ENCODE data around the gene PLAU. TPM values are rescaled to one million over a fixed set of nuclear protein-coding genes. Genes with fewer than 3 reads are reported as not detected.

PLAU gene
- total RNA-seq, 2 experiments from 2014 or later, result 0.74 to 2.0 TPM

DNA sequence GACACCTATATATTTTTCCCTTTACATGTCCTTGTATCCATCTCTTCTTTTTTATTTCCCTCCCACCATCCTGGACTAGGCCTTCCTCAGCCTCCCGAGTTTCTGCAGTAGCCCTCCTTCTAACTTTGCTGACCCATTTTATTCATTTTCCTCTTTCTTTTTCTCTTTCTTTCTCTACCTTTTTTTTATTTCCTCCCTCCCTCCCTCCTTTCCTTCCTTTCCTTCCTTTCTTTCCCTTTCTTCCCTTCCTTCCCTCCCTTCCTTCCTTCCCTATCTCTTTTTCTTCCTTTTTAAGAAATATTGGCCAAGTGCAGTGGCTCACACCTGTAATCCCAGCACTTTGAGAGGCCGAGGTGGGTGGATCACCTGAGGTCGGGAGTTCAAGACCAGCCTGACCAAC lies 26.9 kb upstream of the PLAU start:
- no peaks in the 10 kb centered on the region for H3K36me3 ChIP-seq (ENCODE audit: insufficient read depth, low read length)
- ChIA-PET CTCF (ENCODE audit: unreplicated experiment) (no interaction called here), POLR2A (interaction anchor here (0.7 kb wide), 1 partner anchor 100 kb away, joined by 3 read pairs; no protein-coding TSS in a partner anchor)
- no peaks in the 10 kb centered on the region for H3K9me3 ChIP-seq (ENCODE audit: low read length)
- no peak overlapping the region for H3K27ac ChIP-seq (ENCODE audit: low read depth, low read length, poor library complexity, severe bottlenecking)
- TF ChIP-seq EZH2phosphoT487 (IDR thresholded peaks at IDR 0.05; ENCODE audit: borderline replicate concordance, low read depth, low read length) (no peak), CTCF (conservative IDR thresholded peaks at IDR 0.05; ENCODE audit: low read length) (no peak)
- H3K79me2 ChIP-seq (ENCODE audit: insufficient read depth, low read depth, low read length), result no peaks in the 10 kb centered on the region
- no peak for DNase-seq (ENCODE audit: low spot score)
- intact Hi-C loops (cut with micrococcal nuclease; ENCODE audit: unreplicated experiment), result loop anchor here (10.0 kb wide), 1 partner anchor 351 kb away; no protein-coding TSS in a partner anchor
- H2AFZ ChIP-seq (ENCODE audit: low read length), result no peak overlapping the region
- H3K4me3 ChIP-seq (ENCODE audit: low read depth, low read length, poor library complexity, severe bottlenecking), result no peak overlapping the region
- H4K20me1 ChIP-seq (ENCODE audit: insufficient read depth, low read length), result no peaks in the 10 kb centered on the region
- no TSS peak for BruUV-seq (replicated peaks)
- no peak overlapping the region for H3K4me2 ChIP-seq (ENCODE audit: low read length)
- peaks cover 7% of the 10 kb centered on the region for H3K4me1 ChIP-seq (ENCODE audit: insufficient read depth, low read length, poor library complexity, severe bottlenecking)
- H3K9me2 ChIP-seq (ENCODE audit: insufficient read depth, low read length), result no peaks in the 10 kb centered on the region

DNA sequence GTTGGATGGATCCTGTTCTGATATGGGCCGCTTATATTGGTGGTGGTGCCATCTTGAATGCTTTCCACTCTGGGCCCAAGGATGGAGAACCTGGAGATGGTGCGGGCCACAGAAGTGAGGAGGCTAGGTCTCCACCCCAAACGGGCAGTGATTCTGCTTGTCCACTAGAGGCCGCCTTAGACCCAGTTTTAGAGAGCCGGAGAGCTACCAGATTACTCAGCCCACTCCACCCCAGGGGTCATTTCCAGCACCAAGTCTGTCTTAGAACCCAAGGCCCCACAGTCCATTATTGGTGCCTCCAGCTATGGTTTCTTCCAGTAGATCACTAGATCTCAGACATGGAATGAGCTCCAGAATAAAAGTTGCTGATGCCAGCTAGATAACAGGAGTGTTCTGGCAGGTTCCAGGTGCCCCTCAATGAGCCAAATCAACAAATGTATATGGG lies 24.8 kb upstream of the PLAU start:
- Histone ChIP-seq H4K20me1 (ENCODE audit: insufficient read depth, low read length) (no peaks in the 10 kb centered on the region), H3K4me2 (ENCODE audit: low read length) (no peak overlapping the region), H2AFZ (ENCODE audit: low read length) (peak overlapping the region; percentile 5; the same call in 1 of the 2 replicates), H3K4me3 (ENCODE audit: low read depth, low read length, poor library complexity, severe bottlenecking) (no peak overlapping the region), H3K36me3 (ENCODE audit: insufficient read depth, low read length) (no peaks in the 10 kb centered on the region), H3K9me3 (ENCODE audit: low read length) (no peaks in the 10 kb centered on the region), H3K27ac (ENCODE audit: low read depth, low read length, poor library complexity, severe bottlenecking) (no peak overlapping the region), H3K79me2 (ENCODE audit: insufficient read depth, low read depth, low read length) (no peaks in the 10 kb centered on the region), H3K4me1 (ENCODE audit: insufficient read depth, low read length, poor library complexity, severe bottlenecking) (no peaks in the 10 kb centered on the region), H3K9me2 (ENCODE audit: insufficient read depth, low read length) (no peaks in the 10 kb centered on the region)
- TF ChIP-seq EZH2phosphoT487 (IDR thresholded peaks at IDR 0.05; ENCODE audit: borderline replicate concordance, low read depth, low read length) (no peak), CTCF (conservative IDR thresholded peaks at IDR 0.05; ENCODE audit: low read length) (peak; percentile 97)
- intact Hi-C loops (cut with micrococcal nuclease; ENCODE audit: unreplicated experiment), result loop anchor here (1.0 to 10.0 kb wide), 6 partner anchors 54 to 349 kb away; no protein-coding TSS in a partner anchor
- CTCF ChIA-PET (ENCODE audit: unreplicated experiment), result interaction anchor here (0.8 to 1.2 kb wide), 5 partner anchors 13 to 217 kb away, joined by 4 to 7 read pairs (median 5); no protein-coding TSS in a partner anchor
- DNase-seq (ENCODE audit: low spot score), result peak; percentile 84
- no TSS peak for BruUV-seq (replicated peaks)
- POLR2A ChIA-PET, result interaction anchor here (0.7 to 1.1 kb wide), 2 partner anchors 54 to 218 kb away, joined by 3 read pairs; no protein-coding TSS in a partner anchor

DNA sequence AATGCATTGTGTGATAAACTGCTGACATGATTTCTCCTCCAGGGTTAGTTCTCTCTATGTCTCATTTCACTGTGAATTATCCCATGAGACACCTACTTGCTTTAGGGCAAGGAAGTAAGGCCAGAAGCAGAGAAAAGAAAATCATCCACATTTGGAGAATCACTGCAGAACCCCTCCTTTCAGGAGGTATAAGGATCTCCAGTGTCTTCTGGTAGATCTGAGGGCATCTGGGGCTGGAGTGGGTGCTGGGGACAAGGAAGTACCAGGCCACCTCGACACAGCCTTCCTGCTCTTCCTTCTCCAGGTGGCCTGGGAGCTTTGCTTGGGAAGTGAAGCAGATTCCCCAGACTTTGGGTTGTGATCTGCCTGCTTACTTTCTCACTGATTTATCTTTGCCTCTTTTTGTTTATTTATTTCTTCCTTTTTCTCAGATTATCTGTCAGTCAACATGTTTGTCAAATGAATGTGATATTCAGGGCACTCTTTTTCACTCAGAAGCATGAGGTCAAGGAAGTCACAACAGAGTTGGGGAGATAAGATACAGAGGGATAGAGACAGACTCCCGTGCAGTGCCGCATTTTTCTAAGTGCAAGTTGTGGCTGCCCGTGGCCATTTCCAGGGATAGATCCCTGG lies 24.2 kb upstream of the PLAU start:
- Histone ChIP-seq H3K4me2 (ENCODE audit: low read length) (no peak overlapping the region), H3K9me2 (ENCODE audit: insufficient read depth, low read length) (no peaks in the 10 kb centered on the region), H3K36me3 (ENCODE audit: insufficient read depth, low read length) (no peaks in the 10 kb centered on the region), H3K9me3 (ENCODE audit: low read length) (no peaks in the 10 kb centered on the region), H3K27ac (ENCODE audit: low read depth, low read length, poor library complexity, severe bottlenecking) (no peak overlapping the region), H3K4me1 (ENCODE audit: insufficient read depth, low read length, poor library complexity, severe bottlenecking) (no peaks in the 10 kb centered on the region), H2AFZ (ENCODE audit: low read length) (peak overlapping the region; percentile 5; the same call in 1 of the 2 replicates), H3K4me3 (ENCODE audit: low read depth, low read length, poor library complexity, severe bottlenecking) (no peak overlapping the region), H4K20me1 (ENCODE audit: insufficient read depth, low read length) (no peaks in the 10 kb centered on the region), H3K79me2 (ENCODE audit: insufficient read depth, low read depth, low read length) (no peaks in the 10 kb centered on the region)
- ChIA-PET CTCF (ENCODE audit: unreplicated experiment) (interaction anchor here (0.7 to 1.4 kb wide), 7 partner anchors 13 to 217 kb away, joined by 3 to 7 read pairs (median 4); no protein-coding TSS in a partner anchor), POLR2A (interaction anchor here (1.0 to 1.1 kb wide), 2 partner anchors 53 to 217 kb away, joined by 3 to 5 read pairs; no protein-coding TSS in a partner anchor)
- BruUV-seq (replicated peaks), result no TSS peak
- DNase-seq (ENCODE audit: low spot score), result no peak
- intact Hi-C loops (cut with micrococcal nuclease; ENCODE audit: unreplicated experiment), result loop anchor here (1.0 to 10.0 kb wide), 6 partner anchors 54 to 348 kb away; no protein-coding TSS in a partner anchor
- TF ChIP-seq EZH2phosphoT487 (IDR thresholded peaks at IDR 0.05; ENCODE audit: borderline replicate concordance, low read depth, low read length) (no peak), CTCF (conservative IDR thresholded peaks at IDR 0.05; ENCODE audit: low read length) (no peak)

Measured in OCI-LY7 (cell line).